Measurements from ENCODE around the gene SMARCA4. TPM values are rescaled to one million over a fixed set of nuclear protein-coding genes. Genes with fewer than 3 reads are reported as not detected.

The SMARCA4 gene
- total RNA-seq, 6 experiments from 2014 or later: 105 to 116 (median 114) TPM

DNA sequence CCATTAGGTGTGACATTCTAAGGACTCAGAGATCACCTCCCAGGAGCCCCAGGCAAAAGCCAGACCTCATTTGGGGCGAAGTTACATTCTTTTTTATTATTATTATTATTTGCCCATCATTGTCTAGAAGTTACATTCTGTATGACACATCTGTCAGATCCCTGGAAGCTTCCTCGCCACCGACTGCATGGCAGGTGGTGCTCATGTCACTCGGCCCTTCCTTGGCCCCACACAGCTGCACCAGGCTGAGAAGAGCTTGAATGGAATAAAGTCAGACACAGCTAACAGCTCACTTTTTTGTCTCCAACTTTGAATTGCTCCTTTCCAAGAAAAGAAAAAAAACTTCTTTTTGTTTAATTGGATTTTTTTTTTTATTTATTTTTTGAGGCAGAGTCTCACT is 87.0 kb downstream of the SMARCA4 start:
- no peak for DNase-seq
- Mint-ChIP-seq H3K4me1 (ENCODE audit: low read depth) (no peaks in the 10 kb centered on the region), H3K9me3 (no peaks in the 10 kb centered on the region), H3K27ac (no peak overlapping the region), H3K36me3 (ENCODE audit: low read depth) (peaks cover 30% of the 10 kb centered on the region), H3K27me3 (ENCODE audit: insufficient read depth) (peaks cover 4% of the 10 kb centered on the region), H3K4me3 (no peak overlapping the region)
- TF ChIP-seq, protein P1, sequence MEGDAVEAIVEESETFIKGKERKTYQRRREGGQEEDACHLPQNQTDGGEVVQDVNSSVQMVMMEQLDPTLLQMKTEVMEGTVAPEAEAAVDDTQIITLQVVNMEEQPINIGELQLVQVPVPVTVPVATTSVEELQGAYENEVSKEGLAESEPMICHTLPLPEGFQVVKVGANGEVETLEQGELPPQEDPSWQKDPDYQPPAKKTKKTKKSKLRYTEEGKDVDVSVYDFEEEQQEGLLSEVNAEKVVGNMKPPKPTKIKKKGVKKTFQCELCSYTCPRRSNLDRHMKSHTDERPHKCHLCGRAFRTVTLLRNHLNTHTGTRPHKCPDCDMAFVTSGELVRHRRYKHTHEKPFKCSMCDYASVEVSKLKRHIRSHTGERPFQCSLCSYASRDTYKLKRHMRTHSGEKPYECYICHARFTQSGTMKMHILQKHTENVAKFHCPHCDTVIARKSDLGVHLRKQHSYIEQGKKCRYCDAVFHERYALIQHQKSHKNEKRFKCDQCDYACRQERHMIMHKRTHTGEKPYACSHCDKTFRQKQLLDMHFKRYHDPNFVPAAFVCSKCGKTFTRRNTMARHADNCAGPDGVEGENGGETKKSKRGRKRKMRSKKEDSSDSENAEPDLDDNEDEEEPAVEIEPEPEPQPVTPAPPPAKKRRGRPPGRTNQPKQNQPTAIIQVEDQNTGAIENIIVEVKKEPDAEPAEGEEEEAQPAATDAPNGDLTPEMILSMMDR (IDR thresholded peaks at IDR 0.05): no peak

DNA sequence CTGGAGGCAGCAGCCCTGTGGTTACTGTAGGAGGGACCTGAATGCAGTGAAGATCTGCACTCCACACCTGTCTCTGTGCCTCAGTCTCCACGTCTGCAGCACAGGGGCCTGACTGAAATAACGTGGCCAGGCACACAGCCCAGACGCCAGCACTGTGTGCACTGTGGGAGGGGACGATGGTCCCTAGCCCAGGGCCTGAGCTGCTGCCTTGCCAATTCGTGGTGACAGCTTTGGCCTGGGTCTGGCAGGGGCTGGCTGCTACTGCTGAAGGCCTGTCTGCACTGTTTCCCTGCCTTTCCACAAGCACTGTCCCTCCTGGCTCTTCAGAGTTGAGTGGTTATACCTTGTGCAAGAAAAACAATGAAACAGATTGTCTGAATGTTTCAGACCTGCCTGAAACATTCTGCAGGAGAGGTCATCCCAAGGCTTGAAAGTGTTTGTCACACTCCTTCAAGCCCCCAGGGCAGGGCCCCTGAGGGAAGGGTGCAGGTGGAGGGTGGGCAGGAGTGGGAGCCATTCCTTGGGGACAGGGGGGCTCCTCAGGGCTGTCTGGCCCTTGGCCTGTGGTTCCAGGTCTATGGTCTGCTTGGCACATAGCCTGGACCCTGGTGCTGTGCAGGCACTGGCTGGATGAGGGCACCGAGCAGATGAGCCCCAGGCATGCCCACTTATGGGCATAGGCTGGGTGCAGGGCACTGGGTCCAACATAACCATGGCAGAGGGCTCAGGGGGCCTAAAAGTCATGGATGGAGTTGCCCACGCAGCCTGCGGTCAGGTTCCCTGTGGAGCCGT is 89.7 kb downstream of the SMARCA4 start:
- H3K9me3 Mint-ChIP-seq: no peaks in the 10 kb centered on the region
- peaks cover 20% of the 10 kb centered on the region for H3K36me3 Mint-ChIP-seq (ENCODE audit: low read depth)
- H3K4me3 Mint-ChIP-seq: no peak overlapping the region
- H3K4me1 Mint-ChIP-seq (ENCODE audit: low read depth): no peaks in the 10 kb centered on the region
- no peak for DNase-seq
- H3K27ac Mint-ChIP-seq: no peak overlapping the region
- peaks cover 6% of the 10 kb centered on the region for H3K27me3 Mint-ChIP-seq (ENCODE audit: insufficient read depth)
- TF ChIP-seq, protein P1 (IDR thresholded peaks at IDR 0.05): no peak

DNA sequence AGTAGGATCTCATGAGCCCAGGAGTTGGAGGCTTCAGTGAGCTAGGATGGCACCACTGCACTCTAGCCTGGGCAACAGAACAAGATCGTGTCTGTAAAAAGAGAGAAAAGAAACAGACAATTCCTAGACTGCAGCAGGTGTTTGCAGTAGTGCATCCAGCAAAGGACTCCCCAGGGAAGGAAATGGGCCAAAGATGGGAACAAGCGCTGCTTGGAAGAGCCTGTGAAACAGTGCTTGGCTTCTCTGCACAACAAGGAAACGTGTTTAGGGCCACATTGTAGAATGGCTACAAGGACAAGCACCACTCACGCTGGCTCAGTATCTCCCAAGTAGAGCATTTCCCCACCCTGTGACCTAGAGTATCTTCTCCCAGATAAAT is 93.0 kb downstream of the SMARCA4 start:
- H3K4me1 Mint-ChIP-seq (ENCODE audit: low read depth): no peaks in the 10 kb centered on the region
- peaks cover 15% of the 10 kb centered on the region; the same call in 1 of the 2 replicates for H3K36me3 Mint-ChIP-seq (ENCODE audit: low read depth)
- H3K27me3 Mint-ChIP-seq (ENCODE audit: insufficient read depth): peaks cover 8% of the 10 kb centered on the region
- H3K4me3 Mint-ChIP-seq: no peak overlapping the region
- no peaks in the 10 kb centered on the region for H3K9me3 Mint-ChIP-seq
- H3K27ac Mint-ChIP-seq: no peak overlapping the region
- no peak for DNase-seq
- TF ChIP-seq, protein P1 (IDR thresholded peaks at IDR 0.05): no peak

DNA sequence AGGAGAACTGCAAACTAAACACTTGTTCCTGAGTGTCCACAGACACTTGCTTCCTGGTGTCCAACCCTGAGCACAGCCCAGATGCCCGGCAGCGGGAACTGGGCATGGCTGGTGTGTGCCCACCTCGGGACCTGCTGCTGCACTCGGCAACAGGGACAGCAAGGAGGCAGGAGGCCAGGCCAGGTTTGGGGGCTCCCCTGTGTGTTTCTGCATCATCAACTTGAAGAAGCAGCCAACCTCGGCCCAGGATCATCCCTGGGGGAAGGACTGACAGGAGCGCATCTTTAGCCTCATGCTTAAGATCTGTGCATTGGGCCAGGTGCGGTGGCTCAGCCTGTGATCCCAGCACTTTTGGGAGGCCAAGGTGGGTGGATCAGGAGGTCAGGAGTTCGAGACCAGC is 93.4 kb downstream of the SMARCA4 start:
- H3K27me3 Mint-ChIP-seq (ENCODE audit: insufficient read depth): peaks cover 8% of the 10 kb centered on the region
- DNase-seq: no peak
- no peaks in the 10 kb centered on the region for H3K9me3 Mint-ChIP-seq
- H3K27ac Mint-ChIP-seq: no peak overlapping the region
- TF ChIP-seq, protein P1 (IDR thresholded peaks at IDR 0.05): no peak
- no peak overlapping the region for H3K4me3 Mint-ChIP-seq
- peaks cover 17% of the 10 kb centered on the region; the same call in 1 of the 2 replicates for H3K36me3 Mint-ChIP-seq (ENCODE audit: low read depth)
- peaks cover 3% of the 10 kb centered on the region; the same call in 1 of the 2 replicates for H3K4me1 Mint-ChIP-seq (ENCODE audit: low read depth)

DNA sequence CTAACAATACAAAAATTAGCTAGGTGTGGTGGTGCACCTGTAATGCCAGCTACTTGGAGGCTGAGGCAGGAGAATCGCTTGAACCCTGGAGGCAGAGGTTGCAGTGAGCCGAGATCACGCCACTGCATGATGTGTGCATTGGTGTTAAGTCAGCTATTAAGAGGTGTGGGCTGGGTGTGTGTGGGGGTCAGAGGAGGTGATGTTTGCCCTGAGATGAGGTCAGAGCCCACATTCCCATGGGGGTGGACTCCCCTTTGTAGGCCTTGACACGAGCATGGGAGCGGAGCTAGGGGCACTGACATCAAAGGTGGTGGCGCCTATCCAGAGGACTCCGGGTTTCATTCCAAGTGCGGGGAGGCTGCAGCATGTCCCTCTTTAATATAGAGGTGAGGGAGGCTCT is 93.8 kb downstream of the SMARCA4 start:
- peaks cover 20% of the 10 kb centered on the region; the same call in 1 of the 2 replicates for H3K36me3 Mint-ChIP-seq (ENCODE audit: low read depth)
- peaks cover 6% of the 10 kb centered on the region; the same call in 1 of the 2 replicates for H3K4me1 Mint-ChIP-seq (ENCODE audit: low read depth)
- no peak for DNase-seq
- peaks cover 8% of the 10 kb centered on the region for H3K27me3 Mint-ChIP-seq (ENCODE audit: insufficient read depth)
- no peak overlapping the region for H3K27ac Mint-ChIP-seq
- no peak overlapping the region for H3K4me3 Mint-ChIP-seq
- TF ChIP-seq, protein P1 (IDR thresholded peaks at IDR 0.05): no peak
- H3K9me3 Mint-ChIP-seq: no peaks in the 10 kb centered on the region

All from HFFc6 (cell line).